EL (cell line): ENCODE measurements around the gene PHACTR1.
A peak's percentile ranks its signal among the peaks of the same experiment; 100 is the strongest.

Experiments
- DNase-seq: peaks from one replicate; pipeline ENCODE4 v3.0.0-alpha.2; 2016

PHACTR1 gene

GRCh38 chr6:13000537-13000936 lies 284.0 kb downstream of the PHACTR1 start:
- DNase-seq, result no peak

- no peak for DNase-seq
Measured at GRCh38 chr6:13001927-13002326, 285.4 kb downstream of the PHACTR1 start.

GRCh38 chr6:13004601-13005000 lies 288.0 kb downstream of the PHACTR1 start:
- no peak for DNase-seq

- no peak for DNase-seq
Measured at GRCh38 chr6:13005994-13006393, 289.4 kb downstream of the PHACTR1 start.

- peak; percentile 76 for DNase-seq
Measured at GRCh38 chr6:13006578-13007300, 290.2 kb downstream of the PHACTR1 start.

- no peak for DNase-seq
Measured at GRCh38 chr6:13007744-13008143, 291.2 kb downstream of the PHACTR1 start.

- DNase-seq, result no peak
Measured at GRCh38 chr6:13009031-13009430, 292.5 kb downstream of the PHACTR1 start.

GRCh38 chr6:13009461-13009860 lies 292.9 kb downstream of the PHACTR1 start:
- no peak for DNase-seq

- DNase-seq, result no peak
Measured at GRCh38 chr6:13011612-13012146, 295.1 kb downstream of the PHACTR1 start.

GRCh38 chr6:13012296-13012695 lies 295.7 kb downstream of the PHACTR1 start:
- no peak for DNase-seq

GRCh38 chr6:13012977-13013680 lies 296.6 kb downstream of the PHACTR1 start:
- DNase-seq, result peak; percentile 12

- DNase-seq, result peak; percentile 23
Measured at GRCh38 chr6:13013681-13014503, 297.3 kb downstream of the PHACTR1 start.

GRCh38 chr6:13014504-13015378 lies 298.2 kb downstream of the PHACTR1 start:
- DNase-seq, result no peak

GRCh38 chr6:13015379-13015681 lies 298.8 kb downstream of the PHACTR1 start:
- no peak for DNase-seq

- DNase-seq, result no peak
Measured at GRCh38 chr6:13024616-13025015, 308.0 kb downstream of the PHACTR1 start.

GRCh38 chr6:13025893-13026499 lies 309.4 kb downstream of the PHACTR1 start:
- DNase-seq, result no peak

- DNase-seq, result no peak
Measured at GRCh38 chr6:13026557-13026956, 310.0 kb downstream of the PHACTR1 start.

GRCh38 chr6:13027207-13027606 lies 310.6 kb downstream of the PHACTR1 start:
- DNase-seq, result no peak

- no peak for DNase-seq
Measured at GRCh38 chr6:13030396-13030795, 313.8 kb downstream of the PHACTR1 start.

GRCh38 chr6:13032566-13032965 lies 316.0 kb downstream of the PHACTR1 start:
- no peak for DNase-seq

GRCh38 chr6:13033145-13033544 lies 316.6 kb downstream of the PHACTR1 start:
- no peak for DNase-seq

GRCh38 chr6:13034316-13034715 lies 317.7 kb downstream of the PHACTR1 start:
- DNase-seq, result no peak
